GM20000 (cell line): ENCODE data around the gene ABHD12.

ENCODE experiments used
- DNase-seq: peaks from one replicate; pipeline ENCODE4 v3.0.0; 2012; ENCODE audit warnings: low spot score
- CTCF ChIP-seq: IDR thresholded peaks from 2 replicates; pipeline ENCODE4 v1.5.1; 2012; ENCODE audit warnings: mild to moderate bottlenecking, control low read depth; ENCODE audit errors: extremely low read depth, missing control alignments

Gene ABHD12

GRCh38 chr20:25378884-25379733 is 11.5 kb downstream of the ABHD12 start:
- DNase-seq = no peak
- no peak for TF ChIP-seq CTCF

- no peak for DNase-seq
- TF ChIP-seq CTCF = no peak
Observed at GRCh38 chr20:25378189-25378883, 12.3 kb downstream of the ABHD12 start.

GRCh38 chr20:25376886-25377285 is 13.7 kb downstream of the ABHD12 start:
- no peak for TF ChIP-seq CTCF
- DNase-seq = no peak

- TF ChIP-seq CTCF = no peak
Observed at GRCh38 chr20:25376236-25376635, 14.4 kb downstream of the ABHD12 start.

GRCh38 chr20:25374842-25375241 is 15.8 kb downstream of the ABHD12 start:
- no peak for TF ChIP-seq CTCF
- DNase-seq = no peak

More at GRCh38 chr20:25376236-25376635, 14.4 kb downstream of the ABHD12 start:
- DNase-seq = no peak

- no peak for TF ChIP-seq CTCF
- DNase-seq = no peak
Observed at GRCh38 chr20:25372584-25373336, 17.9 kb downstream of the ABHD12 start.

- no peak for DNase-seq
- no peak for TF ChIP-seq CTCF
Observed at GRCh38 chr20:25369971-25370370, 20.7 kb downstream of the ABHD12 start.
